Right forelimb (tissue), 1 donor: ENCODE measurements around the gene ZNF263.
"Not testable (repeated sequence)": the region's sequence is repeated elsewhere in the genome, so short reads cannot be mapped to it uniquely, and the experiment has no call there.

ENCODE experiments used
- DNase-seq: peaks from one replicate; pipeline ENCODE4 v3.0.0-alpha.2; 2018

The ZNF263 gene

GRCh38 chr16:3270718-3271117 lies 12.6 kb upstream of the ZNF263 start:
- DNase-seq: not testable (repeated sequence)

- not testable (repeated sequence) for DNase-seq
Measured at GRCh38 chr16:3271281-3271680, 12.0 kb upstream of the ZNF263 start.

GRCh38 chr16:3274490-3274889 lies 8.8 kb upstream of the ZNF263 start:
- DNase-seq: no peak

GRCh38 chr16:3274947-3275346 lies 8.3 kb upstream of the ZNF263 start:
- DNase-seq: no peak

GRCh38 chr16:3276679-3277078 lies 6.6 kb upstream of the ZNF263 start:
- no peak for DNase-seq

GRCh38 chr16:3281222-3281820 lies 2.0 kb upstream of the ZNF263 start:
- no peak for DNase-seq

- no peak for DNase-seq
Measured at GRCh38 chr16:3282103-3282729, 1.1 kb upstream of the ZNF263 start.

GRCh38 chr16:3283543-3284447 lies 504 bp downstream of the ZNF263 start:
- DNase-seq: no peak

- no peak for DNase-seq
Measured at GRCh38 chr16:3285131-3285530, 1.8 kb downstream of the ZNF263 start.

- DNase-seq: no peak
Measured at GRCh38 chr16:3289998-3290673, 6.8 kb downstream of the ZNF263 start.

- DNase-seq: no peak
Measured at GRCh38 chr16:3292604-3293003, 9.3 kb downstream of the ZNF263 start.

GRCh38 chr16:3295209-3295608 lies 11.9 kb downstream of the ZNF263 start:
- no peak for DNase-seq

GRCh38 chr16:3295783-3296182 lies 12.5 kb downstream of the ZNF263 start:
- DNase-seq: no peak

- no peak for DNase-seq
Measured at GRCh38 chr16:3304370-3304769, 21.1 kb downstream of the ZNF263 start.

- DNase-seq: peak; percentile 91
Measured at GRCh38 chr16:3305109-3306068, 22.1 kb downstream of the ZNF263 start, which contains the start of the genes TIGD7 and ZNF75A. TIGD7 (minus strand) TSS chr16:3305430; CDS start chr16:3300614, 4,816 bp downstream. ZNF75A (plus strand) TSS chr16:3305497; CDS start chr16:3308429, 2,932 bp downstream.

GRCh38 chr16:3306078-3306477 lies 22.8 kb downstream of the ZNF263 start:
- no peak for DNase-seq

GRCh38 chr16:3311496-3311895 lies 28.2 kb downstream of the ZNF263 start:
- no peak for DNase-seq

GRCh38 chr16:3317315-3317999 lies 34.2 kb downstream of the ZNF263 start:
- no peak for DNase-seq

- DNase-seq: no peak
Measured at GRCh38 chr16:3321816-3322215, 38.5 kb downstream of the ZNF263 start.

GRCh38 chr16:3327514-3327913 lies 44.2 kb downstream of the ZNF263 start:
- DNase-seq: no peak

- DNase-seq: no peak
Measured at GRCh38 chr16:3328104-3328503, 44.8 kb downstream of the ZNF263 start.
